HG03108 (cell line): ENCODE results near the gene GPR158.

Source experiments
- ATAC-seq: cut with Tn5 transposase; IDR thresholded peaks from one replicate; pipeline ENCODE4 v1.9.1; 2021; ENCODE audit warnings: moderate library complexity; ENCODE audit not compliant: unreplicated experiment

GPR158 gene

DNA sequence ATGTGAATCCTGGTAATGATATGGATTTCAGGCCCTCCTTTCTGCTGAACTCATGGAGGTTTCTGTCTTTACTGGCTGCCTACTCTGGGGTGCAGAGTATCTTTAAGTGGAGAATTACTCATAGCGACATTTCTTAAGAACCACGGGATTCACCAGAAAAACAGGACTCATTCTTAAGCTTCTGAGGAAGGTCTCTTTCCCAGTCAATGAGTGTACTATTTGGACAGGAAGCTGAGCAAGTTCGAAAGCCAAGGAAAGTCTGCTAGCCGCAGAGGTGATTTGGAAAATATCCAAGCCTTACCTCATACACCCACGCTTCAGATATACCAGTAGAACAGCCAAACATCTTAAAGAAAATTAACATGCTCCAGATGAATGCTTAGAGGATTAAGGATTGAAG, 381.7 kb downstream of the GPR158 start:
- no peak for ATAC-seq

DNA sequence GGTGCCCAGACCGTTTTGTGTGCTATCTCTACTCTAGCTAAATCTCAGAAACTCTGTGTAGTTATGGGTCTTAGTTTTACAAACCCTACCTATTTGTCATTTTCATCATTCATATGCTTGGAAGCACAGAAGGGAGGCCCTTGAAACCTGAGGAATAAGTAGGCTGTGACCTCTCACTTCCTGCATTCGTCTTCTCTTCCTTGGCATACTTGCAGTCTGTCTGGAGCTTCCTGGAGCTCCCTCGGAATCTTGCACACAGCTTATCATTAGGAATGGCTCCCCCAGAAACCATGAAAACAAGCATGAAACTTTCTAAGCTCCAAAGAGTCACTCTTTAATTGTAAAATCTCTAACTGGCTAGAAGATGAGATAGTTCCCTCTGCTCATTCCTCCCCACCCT, 382.3 kb downstream of the GPR158 start:
- ATAC-seq = no peak

DNA sequence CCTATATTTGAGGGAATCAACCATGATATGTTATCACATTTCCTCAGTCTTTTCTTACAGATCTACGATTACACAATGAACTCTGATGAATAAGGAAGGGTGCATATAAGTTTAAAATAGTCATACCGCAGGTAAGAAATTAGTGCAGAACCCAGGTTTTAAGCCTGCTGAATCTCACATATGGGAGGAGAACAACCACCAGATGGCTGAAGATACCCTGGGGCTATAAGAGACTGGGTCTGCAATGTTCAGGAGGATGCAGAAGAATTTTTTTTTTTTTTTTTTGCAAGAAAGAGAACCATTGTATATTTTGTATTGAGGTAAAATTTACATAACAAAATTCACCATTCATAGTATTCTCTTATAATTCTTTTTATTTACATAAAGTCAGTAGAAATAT, 387.0 kb downstream of the GPR158 start:
- ATAC-seq = no peak

DNA sequence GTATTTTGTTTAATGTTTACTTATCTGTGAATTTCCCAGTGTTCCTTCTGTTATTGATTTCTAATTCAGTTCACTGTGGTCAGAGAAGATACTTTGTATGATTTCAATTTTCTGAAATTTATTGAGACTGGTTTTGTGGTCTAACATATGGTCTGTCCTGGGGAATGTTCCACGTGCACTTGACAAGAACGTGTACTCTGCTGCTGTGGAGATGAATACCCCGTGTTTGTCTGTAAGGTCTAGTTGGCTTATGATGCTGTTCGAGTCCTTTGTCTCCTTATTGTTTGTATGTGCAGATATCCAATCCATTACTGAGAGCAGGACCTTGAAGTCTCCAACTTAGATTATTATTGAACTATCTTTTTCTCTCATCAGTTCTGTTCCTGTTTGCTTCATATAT, 387.7 kb downstream of the GPR158 start:
- no peak for ATAC-seq

DNA sequence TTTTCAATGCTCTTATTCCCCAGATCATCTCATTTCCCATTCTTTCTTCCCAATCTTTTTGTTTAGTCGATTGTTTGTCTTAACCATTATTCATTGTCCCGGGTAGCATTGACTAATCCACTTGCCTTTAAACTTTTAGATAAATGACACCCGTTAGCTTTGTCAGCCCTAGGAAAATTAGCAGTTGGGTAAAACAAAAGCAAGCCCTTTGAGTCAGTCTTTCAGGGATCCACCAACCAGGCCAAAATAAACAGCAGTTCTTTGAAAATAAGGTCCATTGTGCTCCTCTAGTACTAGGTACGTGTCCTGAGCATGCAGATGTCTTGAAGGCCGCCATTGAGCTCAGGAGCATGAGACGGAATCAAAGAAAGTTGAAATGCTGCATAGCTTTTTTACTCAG, 389.6 kb downstream of the GPR158 start:
- no peak for ATAC-seq

DNA sequence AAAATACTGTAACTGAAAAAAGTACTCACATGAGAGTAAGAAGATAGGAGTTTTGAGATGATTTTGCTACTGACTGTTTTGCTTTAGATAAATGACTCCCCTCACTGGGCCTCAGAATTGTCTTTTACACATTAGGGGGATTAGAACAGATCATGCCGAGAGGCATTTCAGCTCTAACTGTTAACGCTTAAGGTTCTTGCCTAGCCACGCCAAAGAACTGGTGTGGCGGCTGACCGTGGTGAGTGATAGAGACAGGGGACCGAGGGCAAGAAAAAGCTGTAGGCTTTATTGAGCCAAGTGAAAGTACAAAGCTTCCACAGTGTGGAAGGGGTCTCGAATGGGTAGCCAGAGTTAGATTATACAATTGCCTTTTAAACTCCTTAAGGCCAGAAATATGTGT, 390.8 kb downstream of the GPR158 start:
- no peak for ATAC-seq

DNA sequence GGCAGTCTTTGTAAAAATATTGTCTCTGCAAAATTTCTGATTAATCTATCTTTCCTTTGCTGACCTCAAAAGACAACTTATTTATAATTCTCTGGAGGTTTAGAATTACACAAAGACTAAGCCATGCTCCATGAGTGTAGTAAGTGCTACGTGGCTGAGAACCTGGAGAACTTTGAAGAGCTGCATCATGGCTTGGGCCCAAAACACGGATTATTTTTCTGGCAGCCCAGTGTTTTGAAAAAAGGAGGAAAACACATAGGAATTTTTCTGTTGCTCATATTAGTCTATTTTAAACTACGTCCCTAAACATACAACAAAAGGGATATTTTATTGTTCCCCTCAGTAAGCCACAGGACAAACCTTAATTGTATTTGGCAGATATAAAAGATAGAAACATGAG, 398.5 kb downstream of the GPR158 start:
- no peak for ATAC-seq

DNA sequence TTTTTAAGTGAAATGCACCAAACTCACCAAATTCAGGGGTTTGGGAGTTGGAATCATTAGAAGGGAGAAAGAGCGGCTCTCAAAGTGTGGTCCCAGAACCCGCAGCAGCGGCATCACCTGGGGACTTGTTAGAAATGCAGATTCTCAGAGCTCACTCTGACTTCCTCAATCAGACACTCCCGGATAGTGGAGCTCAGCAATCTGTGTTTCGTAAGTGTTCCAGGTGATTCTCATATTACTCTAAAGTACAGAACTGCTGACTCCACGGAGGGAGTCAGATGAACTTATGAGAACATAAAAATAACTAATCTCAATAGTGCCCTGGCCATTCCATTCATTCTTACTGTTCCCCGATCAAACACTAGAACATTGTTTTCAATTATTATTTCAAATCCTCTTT, 400.5 kb downstream of the GPR158 start:
- no peak for ATAC-seq

DNA sequence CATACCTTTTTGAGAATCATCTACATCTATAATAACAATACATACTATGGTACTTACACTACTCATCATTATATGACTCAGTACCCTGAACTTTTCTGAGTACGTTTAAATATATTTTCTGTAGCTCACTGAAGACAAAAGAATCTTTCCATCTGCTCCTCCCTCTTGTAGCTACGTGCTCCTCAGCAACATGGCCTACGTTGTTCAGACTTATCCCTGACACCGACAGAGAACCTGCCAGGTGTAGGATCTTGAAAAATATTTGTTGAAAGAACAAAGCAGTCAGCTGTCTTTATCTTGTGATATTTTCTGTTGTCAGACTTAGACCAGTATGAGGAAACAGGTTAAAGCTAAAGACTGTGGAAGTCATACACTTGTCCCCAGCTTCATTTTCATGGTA, 403.3 kb downstream of the GPR158 start:
- no peak for ATAC-seq

DNA sequence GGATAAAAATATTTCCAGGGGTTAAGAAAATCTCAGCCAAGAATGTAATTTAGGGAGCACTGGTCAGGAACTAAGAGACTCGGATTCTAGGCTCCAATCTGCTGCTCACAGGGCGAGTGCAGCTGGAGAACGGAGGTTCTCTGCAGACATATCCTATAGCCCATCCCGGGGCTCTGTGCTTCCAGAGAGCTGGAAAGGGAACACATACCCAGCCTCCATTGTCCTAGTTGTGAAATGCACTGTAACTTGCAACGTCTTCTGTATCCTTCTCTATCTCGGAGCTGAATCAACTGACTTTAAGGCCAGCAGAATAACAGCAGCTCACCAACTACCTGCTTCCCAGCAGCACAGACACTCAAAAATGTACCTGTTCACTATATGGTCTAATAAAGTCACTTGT, 408.2 kb downstream of the GPR158 start:
- ATAC-seq = no peak

DNA sequence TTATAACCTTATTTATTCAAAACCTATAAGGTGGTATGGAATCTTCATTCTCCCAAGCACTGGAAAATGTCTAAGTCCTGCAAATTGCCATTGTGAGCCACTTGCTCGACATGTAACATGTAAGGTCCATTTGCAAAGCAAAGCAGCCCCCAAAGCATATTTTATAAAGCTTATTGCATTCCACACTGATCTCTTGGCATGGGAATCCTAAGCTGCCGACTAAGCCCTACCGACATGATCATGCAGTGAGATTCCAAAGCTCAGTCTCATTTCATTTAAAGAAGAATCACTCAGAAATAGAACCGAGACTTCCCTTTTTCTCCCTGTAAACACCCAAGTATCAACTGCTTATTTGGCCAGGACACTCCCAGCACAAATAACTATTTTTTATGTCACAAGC, 425.9 kb downstream of the GPR158 start:
- no peak for ATAC-seq

DNA sequence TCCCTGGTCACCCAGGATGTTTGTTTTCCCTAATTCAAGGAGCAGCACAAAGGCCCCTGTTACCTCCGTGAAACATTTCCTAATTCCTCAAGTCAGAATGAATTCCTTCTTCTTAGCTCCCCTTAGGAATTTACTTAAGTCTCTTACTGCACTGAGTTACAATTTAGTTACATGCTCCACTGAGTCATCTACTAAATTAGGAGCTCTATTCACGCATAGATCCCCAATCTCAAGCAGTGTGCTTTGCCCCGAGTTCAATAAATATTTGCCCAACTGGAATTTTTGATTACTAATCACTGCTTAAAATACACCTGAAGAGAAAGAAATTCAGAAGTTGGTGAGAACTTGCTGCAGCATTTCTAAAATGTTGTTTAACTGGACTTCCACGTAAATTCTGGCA, 429.8 kb downstream of the GPR158 start:
- no peak for ATAC-seq

DNA sequence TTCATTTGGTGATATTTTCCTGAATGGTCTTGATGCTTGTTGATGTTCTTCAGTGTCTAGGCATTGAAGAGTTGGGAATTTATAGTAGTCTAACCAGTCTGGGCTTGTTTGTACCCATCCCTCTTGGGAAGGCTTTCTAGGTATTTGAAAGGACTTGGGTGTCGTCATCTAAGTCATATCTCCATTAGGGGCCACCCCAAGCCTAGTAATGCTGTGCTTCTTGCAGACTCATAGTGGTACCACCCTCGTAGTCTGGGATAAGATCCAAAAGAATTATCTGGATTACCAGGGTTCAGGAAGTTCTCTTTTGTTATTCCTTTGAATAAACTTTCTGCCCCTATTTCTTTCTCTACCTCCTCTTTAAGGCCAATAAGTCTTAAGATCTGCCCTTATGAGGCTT, 439.9 kb downstream of the GPR158 start:
- ATAC-seq = no peak

DNA sequence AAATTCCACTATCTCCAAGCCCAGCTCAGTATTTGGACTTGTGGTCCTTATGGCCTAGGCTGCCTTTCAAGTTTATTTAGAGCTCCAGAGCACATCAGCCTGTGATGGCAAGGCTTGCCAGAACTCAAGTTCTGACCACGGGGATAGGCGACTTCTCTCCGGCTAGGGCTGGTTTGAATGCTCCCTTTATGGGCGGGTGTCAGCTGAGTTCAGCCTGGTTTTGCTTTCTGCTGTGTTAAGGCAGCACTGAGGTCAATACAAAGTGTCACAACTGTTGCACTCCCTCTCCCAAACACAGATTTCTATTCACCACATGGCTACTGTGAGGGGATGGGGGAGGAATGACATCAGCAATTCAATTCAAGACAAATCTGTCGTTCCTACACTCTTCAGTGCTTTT, 441.1 kb downstream of the GPR158 start:
- no peak for ATAC-seq

DNA sequence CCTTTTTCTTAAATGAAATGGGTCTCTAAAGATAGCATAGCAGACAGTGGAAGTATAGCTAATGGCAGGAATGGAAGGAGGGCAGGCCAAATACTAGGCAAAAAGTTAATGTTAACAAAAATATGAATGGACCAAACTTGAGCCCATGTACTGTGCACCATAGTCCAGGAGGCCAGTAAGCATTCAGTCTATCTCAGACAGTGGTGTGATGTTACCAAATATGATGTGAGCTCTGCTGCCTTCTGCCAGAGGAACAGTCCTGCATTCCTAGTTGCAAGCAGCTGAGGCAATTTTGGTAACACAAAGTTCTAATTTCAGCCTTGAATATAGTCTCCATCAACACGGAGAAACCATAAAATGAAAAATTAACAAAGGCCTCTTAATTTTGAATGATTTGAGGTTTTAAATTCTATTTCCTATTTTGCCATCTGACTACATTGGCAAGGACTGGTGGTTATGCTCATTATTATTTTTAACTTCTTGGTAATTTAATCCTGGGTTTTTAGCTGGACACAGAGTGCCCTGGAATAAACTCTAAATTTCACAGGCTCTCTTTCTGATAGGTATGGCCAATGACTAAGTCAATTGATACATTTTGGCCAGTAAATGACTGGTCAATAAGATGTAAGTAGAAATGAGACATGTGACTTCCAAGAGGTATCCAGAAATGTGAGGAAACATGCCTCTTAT, 442.2 kb downstream of the GPR158 start:
- ATAC-seq = no peak

DNA sequence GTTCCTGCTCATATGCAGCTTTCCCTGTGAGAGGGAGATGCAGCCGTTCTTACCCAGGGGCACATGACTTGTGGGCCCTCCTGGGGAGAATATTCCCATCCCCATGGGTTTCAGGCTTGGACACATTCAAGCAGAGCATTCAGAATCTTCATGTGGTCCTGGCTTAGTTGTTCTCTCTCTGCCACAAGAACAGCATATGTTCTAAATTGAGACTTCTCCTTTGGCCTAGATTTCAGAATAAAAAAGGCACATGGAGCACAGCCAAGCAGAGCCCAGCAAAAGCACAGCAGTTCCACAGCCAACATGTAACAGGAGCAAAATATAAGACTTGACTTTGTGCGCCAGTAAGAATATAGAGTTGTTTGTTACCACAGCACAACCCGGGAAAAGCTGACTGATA, 452.8 kb downstream of the GPR158 start:
- ATAC-seq = no peak

DNA sequence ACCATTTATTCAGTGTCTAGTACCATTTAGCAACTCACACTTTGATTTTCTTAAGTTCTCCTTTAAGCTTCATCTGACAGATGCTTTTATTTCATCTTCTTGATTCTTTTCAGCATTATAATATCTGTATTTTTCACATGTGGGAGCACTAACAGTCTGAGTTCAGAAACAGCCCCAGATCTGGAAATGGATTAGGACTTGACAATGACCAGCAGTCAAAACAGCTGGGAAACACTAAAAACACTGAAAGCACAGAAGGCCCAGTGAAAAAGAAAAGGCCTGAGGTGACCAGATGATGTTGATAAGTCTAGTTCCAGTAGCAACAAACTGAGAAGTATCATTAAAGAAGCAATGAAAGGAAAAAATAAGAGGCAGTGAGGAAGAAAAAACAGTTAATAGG, 454.5 kb downstream of the GPR158 start:
- ATAC-seq = no peak

DNA sequence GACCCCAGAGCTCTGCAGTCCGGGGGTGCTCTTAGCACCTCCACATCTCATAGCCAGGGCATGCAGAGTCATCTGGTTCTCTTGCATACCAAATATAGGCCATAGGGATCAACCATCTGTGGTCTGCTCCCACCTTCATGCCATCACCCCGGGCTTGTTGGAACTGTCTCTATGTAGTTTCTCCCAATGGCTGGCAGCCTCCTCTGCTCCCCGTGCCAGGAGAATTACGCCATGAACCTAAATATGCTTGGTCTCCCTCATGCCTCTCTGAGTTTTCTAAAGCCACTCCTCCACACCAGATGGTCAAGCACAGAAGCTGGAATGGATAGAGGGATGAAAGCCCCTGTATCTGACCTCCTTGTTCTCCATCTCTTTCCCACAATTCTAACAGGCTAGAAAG, 456.7 kb downstream of the GPR158 start:
- no peak for ATAC-seq

DNA sequence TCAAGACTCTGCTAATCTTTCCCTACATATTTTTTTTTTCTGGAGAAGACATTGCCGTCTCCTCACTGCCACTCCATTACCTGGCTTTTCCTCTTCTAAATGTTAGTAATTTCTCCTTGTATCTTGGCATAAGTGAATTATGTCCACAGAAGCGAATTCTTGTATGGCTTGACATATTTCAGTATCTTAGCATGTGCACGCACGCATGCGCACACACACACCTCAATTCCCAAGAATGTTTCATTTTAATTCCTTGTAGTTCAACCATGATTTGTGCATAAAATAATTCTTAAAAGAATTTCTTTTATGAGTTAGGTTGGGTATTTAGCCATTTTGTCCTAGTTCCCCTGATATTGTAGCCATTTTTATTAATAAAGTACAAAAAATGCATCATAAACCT, 458.0 kb downstream of the GPR158 start:
- no peak for ATAC-seq

DNA sequence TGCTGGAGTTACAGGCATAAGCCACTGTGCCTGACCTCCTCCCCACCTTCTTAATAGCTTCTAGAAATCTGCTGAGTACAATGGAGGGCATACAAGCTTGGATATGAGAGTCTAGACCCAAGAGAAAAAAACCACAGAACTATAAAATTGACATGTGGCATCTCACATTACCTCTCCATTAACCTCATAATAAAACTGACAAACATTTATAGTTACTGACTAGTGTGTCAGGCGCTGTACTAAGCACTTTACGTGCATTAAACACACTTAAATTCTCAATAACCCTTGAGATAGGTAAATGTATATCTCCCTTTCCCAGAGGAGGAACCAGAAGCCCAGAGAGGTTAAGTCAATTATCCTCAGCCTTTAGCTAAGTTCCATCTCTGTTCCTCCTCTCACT, 458.7 kb downstream of the GPR158 start:
- no peak for ATAC-seq

DNA sequence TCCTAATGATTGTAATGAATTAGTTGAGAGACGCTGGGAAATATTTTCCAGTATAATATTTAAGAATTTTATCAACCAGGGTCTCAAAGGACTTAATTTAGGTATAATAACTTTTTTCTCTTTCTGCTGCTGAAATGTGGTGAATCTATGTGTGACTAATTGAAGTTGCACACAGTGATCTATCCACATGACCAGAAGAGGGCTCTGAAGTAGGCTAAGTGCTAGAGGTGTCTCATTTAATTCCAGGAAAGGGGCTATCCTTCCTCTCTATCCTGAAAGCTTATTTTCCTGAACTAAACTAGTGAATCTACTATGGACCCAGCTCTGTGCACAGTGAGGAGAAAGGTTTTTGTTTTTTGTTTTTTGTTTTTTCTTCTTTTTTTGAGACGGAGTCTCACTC, 464.8 kb downstream of the GPR158 start:
- no peak for ATAC-seq

DNA sequence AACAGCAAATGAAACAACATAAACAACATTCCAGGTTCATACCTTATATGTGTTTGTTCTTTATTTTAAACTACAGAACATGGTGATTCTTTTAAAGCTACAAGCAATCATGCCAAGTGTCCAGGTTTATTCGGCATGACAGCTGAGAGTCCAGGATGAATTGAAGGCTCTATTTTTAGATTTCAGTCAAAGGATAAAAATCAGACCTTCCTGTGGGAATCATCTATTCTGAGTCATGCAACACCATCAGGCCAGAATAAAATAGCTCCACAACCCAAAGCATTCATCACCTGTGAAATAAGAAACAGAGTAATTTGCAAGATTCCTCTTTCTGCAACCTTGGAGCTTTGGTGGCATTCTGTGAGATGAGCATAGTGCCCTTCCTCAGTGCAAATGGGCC, 466.8 kb downstream of the GPR158 start:
- ATAC-seq = no peak

DNA sequence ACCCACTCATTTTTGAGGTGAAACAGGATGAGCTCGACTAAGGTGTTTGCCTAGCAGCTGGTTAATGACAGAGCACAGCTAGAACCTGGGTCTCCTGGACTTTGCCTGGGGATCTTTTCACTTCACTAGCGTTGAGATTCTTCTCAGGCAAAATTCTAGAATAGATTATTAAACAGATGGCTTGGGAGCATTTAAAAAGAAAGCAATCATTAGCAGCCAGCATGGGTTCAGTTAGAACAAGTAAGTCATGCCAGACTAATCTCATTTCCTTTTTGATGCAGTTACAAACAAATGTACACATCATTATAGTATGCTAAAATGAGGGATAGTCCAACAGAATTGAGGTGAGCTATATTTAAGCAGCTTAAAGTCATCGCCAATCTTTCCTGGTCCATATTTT, 467.9 kb downstream of the GPR158 start:
- no peak for ATAC-seq

DNA sequence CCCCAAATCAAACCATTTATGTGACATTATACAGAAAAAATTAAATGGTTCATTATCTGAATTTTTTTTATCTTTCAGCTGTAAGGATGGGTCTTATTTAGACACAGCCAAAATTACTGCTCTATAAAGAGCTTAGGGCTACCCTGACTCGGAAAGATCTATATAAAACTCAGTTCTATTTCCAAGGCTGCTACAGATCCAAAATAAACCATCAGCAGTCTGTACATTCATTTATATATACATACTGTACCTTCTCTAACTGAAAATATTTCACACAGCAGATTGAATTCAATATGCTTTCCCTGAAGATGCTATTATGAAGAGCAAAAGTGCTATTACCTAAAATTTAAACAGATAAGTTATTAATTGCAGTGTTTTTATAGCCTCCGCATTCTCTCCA, 471.6 kb downstream of the GPR158 start:
- no peak for ATAC-seq
